H9 (cell line): ENCODE results near the gene ANO10. TPM values are rescaled to one million over a fixed set of nuclear protein-coding genes. Genes with fewer than 3 reads are reported as not detected.

Experiments
- DNase-seq: peaks from one replicate; pipeline ENCODE4 v3.0.0-alpha.2; 2017
- H2AFZ ChIP-seq: one replicate; pipeline ENCODE4 v1.6.1; 2013; ENCODE audit warnings: mild to moderate bottlenecking, low read length, control low read depth, moderate library complexity
- H2AK5ac ChIP-seq: 2 replicates; pipeline ENCODE4 v1.6.1; 2013; ENCODE audit warnings: low read length, control low read depth, mixed read lengths; ENCODE audit not compliant: insufficient read length
- H2BK120ac ChIP-seq: one replicate; pipeline ENCODE4 v1.6.1; 2013; ENCODE audit warnings: low read depth, mild to moderate bottlenecking, low read length, control low read depth, inconsistent platforms; ENCODE audit not compliant: poor library complexity, severe bottlenecking
- H2BK12ac ChIP-seq: 2 replicates; pipeline ENCODE4 v1.6.1; 2013; ENCODE audit warnings: low read length, control low read depth, mixed read lengths, low read depth; ENCODE audit not compliant: insufficient read length
- H2BK15ac ChIP-seq: 2 replicates; pipeline ENCODE4 v1.6.1; 2013; ENCODE audit warnings: low read depth, low read length, control low read depth
- H2BK20ac ChIP-seq: one replicate; pipeline ENCODE4 v1.6.1; 2013; ENCODE audit warnings: low read depth, mild to moderate bottlenecking, low read length, control low read depth, inconsistent platforms; ENCODE audit not compliant: poor library complexity, severe bottlenecking
- H2BK5ac ChIP-seq: 2 replicates; pipeline ENCODE4 v1.6.1; 2013; ENCODE audit warnings: low read length, control low read depth, mixed read lengths; ENCODE audit not compliant: insufficient read length
- H3K14ac ChIP-seq: 2 replicates; pipeline ENCODE4 v1.6.1; 2013; ENCODE audit warnings: low read length, control low read depth; ENCODE audit not compliant: insufficient read depth
- H3K18ac ChIP-seq: 2 replicates; pipeline ENCODE4 v1.6.1; 2013; ENCODE audit warnings: low read depth, mild to moderate bottlenecking, mixed read lengths, low read length, control low read depth; ENCODE audit not compliant: insufficient read length
- H3K23ac ChIP-seq: 2 replicates; pipeline ENCODE4 v1.6.1; 2013; ENCODE audit warnings: low read length, control low read depth, mixed read lengths, low read depth; ENCODE audit not compliant: insufficient read length
- H3K23me2 ChIP-seq: 2 replicates; pipeline ENCODE4 v1.6.1; 2013; ENCODE audit warnings: low read depth, mild to moderate bottlenecking, mixed read lengths, low read length, control low read depth; ENCODE audit not compliant: insufficient read length, poor library complexity, severe bottlenecking
- H3K27ac ChIP-seq: 2 replicates; pipeline ENCODE4 v1.5.1; 2013; ENCODE audit warnings: low read length, control low read depth, mixed read lengths, low read depth; ENCODE audit not compliant: insufficient read length
- H3K27me3 ChIP-seq: 2 replicates; pipeline ENCODE4 v1.6.1; 2013; ENCODE audit warnings: low read length, control low read depth, inconsistent platforms; ENCODE audit not compliant: insufficient read depth
- H3K4ac ChIP-seq: 2 replicates; pipeline ENCODE4 v1.6.1; 2013; ENCODE audit warnings: low read depth, mild to moderate bottlenecking, control low read depth, inconsistent platforms, low read length, moderate library complexity
- H3K4me1 ChIP-seq: 2 replicates; pipeline ENCODE4 v1.6.1; 2013; ENCODE audit warnings: low read length, control low read depth, inconsistent platforms; ENCODE audit not compliant: insufficient read depth
- H3K4me2 ChIP-seq: 2 replicates; pipeline ENCODE4 v1.6.1; 2013; ENCODE audit warnings: low read length, control low read depth, mixed read lengths; ENCODE audit not compliant: insufficient read length, insufficient read depth
- H3K56ac ChIP-seq: 2 replicates; pipeline ENCODE4 v1.6.1; 2013; ENCODE audit warnings: low read depth, mild to moderate bottlenecking, mixed read lengths, low read length, control low read depth; ENCODE audit not compliant: insufficient read length
- H3K79me1 ChIP-seq: 2 replicates; pipeline ENCODE4 v1.6.1; 2013; ENCODE audit warnings: low read depth, mild to moderate bottlenecking, moderate library complexity, low read length, control low read depth, inconsistent platforms; ENCODE audit not compliant: insufficient read depth, poor library complexity, severe bottlenecking
- H3K79me2 ChIP-seq: 2 replicates; pipeline ENCODE4 v1.6.1; 2013; ENCODE audit warnings: low read length, control low read depth, inconsistent platforms; ENCODE audit not compliant: insufficient read depth
- H3K9ac ChIP-seq: 2 replicates; pipeline ENCODE4 v1.6.1; 2013; ENCODE audit warnings: low read length, control low read depth, mixed read lengths; ENCODE audit not compliant: insufficient read length; ENCODE audit errors: extremely low read depth
- H3K9me3 ChIP-seq: one replicate; pipeline ENCODE4 v1.6.1; 2013; ENCODE audit warnings: low read depth, low read length, inconsistent platforms; ENCODE audit not compliant: control insufficient read depth
- H3T11ph ChIP-seq: one replicate; pipeline ENCODE4 v1.6.1; 2013; ENCODE audit warnings: mild to moderate bottlenecking, low read length, control low read depth, inconsistent platforms
- H4K20me1 ChIP-seq: one replicate; pipeline ENCODE4 v1.6.1; 2013; ENCODE audit not compliant: control insufficient read depth, insufficient read length, insufficient read depth
- H4K5ac ChIP-seq: 2 replicates; pipeline ENCODE4 v1.6.1; 2013; ENCODE audit warnings: low read depth, mild to moderate bottlenecking, mixed read lengths, low read length, control low read depth; ENCODE audit not compliant: insufficient read length
- H4K8ac ChIP-seq: replicated peaks from 2 replicates; pipeline ENCODE4 v1.6.1; 2013; ENCODE audit warnings: low read length, control low read depth, mixed read lengths, low read depth; ENCODE audit not compliant: insufficient read length
- H4K91ac ChIP-seq: 2 replicates; pipeline ENCODE4 v1.6.1; 2013; ENCODE audit warnings: low read depth, mild to moderate bottlenecking, moderate library complexity, mixed read lengths, low read length, control low read depth; ENCODE audit not compliant: insufficient read length
- H3K27ac Mint-ChIP-seq, 3 experiments: 2 replicates in 2 of 3; 3 replicates in 1 of 3; pipeline ENCODE4 v1.8.0; 2020 to 2021; ENCODE audit warnings: mixed read lengths in 3 of 3, mild to moderate bottlenecking in 1 of 3, moderate library complexity in 1 of 3
- H3K27me3 Mint-ChIP-seq: 2 replicates; pipeline ENCODE4 v1.8.0; 2021; ENCODE audit warnings: low read depth, mild to moderate bottlenecking, moderate library complexity, mixed read lengths
- H3K36me3 Mint-ChIP-seq, 3 experiments: 2 replicates in 2 of 3; 3 replicates in 1 of 3; pipeline ENCODE4 v1.8.0; 2020 to 2021; ENCODE audit warnings: low read depth in 3 of 3, mixed read lengths in 3 of 3; ENCODE audit not compliant: insufficient read depth in 1 of 3
- H3K4me1 Mint-ChIP-seq, 2 experiments: 2 replicates each; pipeline ENCODE4 v1.8.0; 2020; ENCODE audit warnings: mixed read lengths in 2 of 2
- H3K4me3 Mint-ChIP-seq, 2 experiments: 2 replicates in 1 of 2; 3 replicates in 1 of 2; pipeline ENCODE4 v1.8.0; 2020 to 2021; ENCODE audit warnings: mild to moderate bottlenecking in 2 of 2, mixed read lengths in 2 of 2, moderate library complexity in 1 of 2
- H3K9me3 Mint-ChIP-seq, 2 experiments: 2 replicates in 1 of 2; 3 replicates in 1 of 2; pipeline ENCODE4 v1.8.0; 2020; ENCODE audit warnings: mild to moderate bottlenecking in 2 of 2, mixed read lengths in 2 of 2, moderate library complexity in 1 of 2
- WGBS: extraction: QIAGEN DNeasy Blood & Tissue Kit; methylation state at CpG from one replicate; pipeline ENCODE4 v1.1.7; 2013; ENCODE audit warnings: missing lambda C conversion rate, low lambda C conversion rate, mixed read lengths; ENCODE audit not compliant: insufficient read length; ENCODE audit errors: extremely low coverage; 5-methylcytosine and 5-hydroxymethylcytosine counted together
- total RNA-seq: library from RNA; stranded (reverse); gene quantifications from 2 replicates; pipeline ENCODE4 v1.2.1, GENCODE V29; 2021
- TF ChIP-seq, protein P1 (sequence below): fragments of 200-600 bp; sonication (generic); conservative IDR thresholded peaks from 3 replicates; pipeline ENCODE4 v1.8.0; 2021; ENCODE audit warnings: antibody characterized with exemption, mild to moderate bottlenecking

Gene ANO10
- total RNA-seq, 1 experiment from 2014 or later: 38.7 TPM

DNA sequence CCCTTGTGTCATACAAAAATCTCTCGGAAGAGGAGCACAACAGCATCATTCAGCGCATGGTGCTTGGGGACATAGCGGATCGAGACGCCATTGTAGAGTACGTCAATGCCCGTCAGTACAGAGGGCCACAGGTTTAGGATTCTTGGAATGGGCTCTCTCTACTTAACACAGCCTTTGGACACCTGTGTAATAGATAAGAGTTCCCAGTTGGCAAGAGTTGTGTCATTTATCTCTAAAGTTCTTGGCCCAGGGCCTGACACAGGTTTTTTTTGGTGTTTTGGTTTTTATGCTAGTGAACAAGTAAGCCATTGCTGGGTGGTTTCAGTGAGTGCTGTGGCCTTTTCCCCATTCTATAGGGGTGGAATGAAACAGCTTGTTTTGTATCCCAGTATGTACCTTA is 281.4 kb downstream of the ANO10 start:
- TF ChIP-seq, protein P1, sequence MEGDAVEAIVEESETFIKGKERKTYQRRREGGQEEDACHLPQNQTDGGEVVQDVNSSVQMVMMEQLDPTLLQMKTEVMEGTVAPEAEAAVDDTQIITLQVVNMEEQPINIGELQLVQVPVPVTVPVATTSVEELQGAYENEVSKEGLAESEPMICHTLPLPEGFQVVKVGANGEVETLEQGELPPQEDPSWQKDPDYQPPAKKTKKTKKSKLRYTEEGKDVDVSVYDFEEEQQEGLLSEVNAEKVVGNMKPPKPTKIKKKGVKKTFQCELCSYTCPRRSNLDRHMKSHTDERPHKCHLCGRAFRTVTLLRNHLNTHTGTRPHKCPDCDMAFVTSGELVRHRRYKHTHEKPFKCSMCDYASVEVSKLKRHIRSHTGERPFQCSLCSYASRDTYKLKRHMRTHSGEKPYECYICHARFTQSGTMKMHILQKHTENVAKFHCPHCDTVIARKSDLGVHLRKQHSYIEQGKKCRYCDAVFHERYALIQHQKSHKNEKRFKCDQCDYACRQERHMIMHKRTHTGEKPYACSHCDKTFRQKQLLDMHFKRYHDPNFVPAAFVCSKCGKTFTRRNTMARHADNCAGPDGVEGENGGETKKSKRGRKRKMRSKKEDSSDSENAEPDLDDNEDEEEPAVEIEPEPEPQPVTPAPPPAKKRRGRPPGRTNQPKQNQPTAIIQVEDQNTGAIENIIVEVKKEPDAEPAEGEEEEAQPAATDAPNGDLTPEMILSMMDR: no peak
- Mint-ChIP-seq H3K27me3 (no peaks in the 10 kb centered on the region; the same call in 1 of the 2 replicates), H3K27ac (no peak overlapping the region), H3K4me3 (no peak overlapping the region), H3K36me3 (peaks cover 42 to 77% (median 61%) of the 10 kb centered on the region in 3 experiments), H3K4me1 (peaks cover 18 to 28% of the 10 kb centered on the region in 2 experiments), H3K9me3 (peaks cover 27 to 34% of the 10 kb centered on the region in 2 experiments)
- Histone ChIP-seq H3K18ac (no peak overlapping the region), H3K4me1 (no peaks in the 10 kb centered on the region; the same call in 1 of the 2 replicates), H2BK12ac (no peak overlapping the region), H3K79me1 (no peaks in the 10 kb centered on the region), H2BK5ac (no peak overlapping the region), H3K9ac (no peak overlapping the region), H4K5ac (no peak overlapping the region), H3K14ac (no peak overlapping the region), H2AFZ (no peak overlapping the region), H4K20me1 (no peaks in the 10 kb centered on the region), H2AK5ac (no peak overlapping the region), H2BK20ac (no peak overlapping the region), H3K23ac (no peak overlapping the region), H3K27me3 (no peaks in the 10 kb centered on the region), H2BK15ac (no peak overlapping the region), H3K4me2 (no peak overlapping the region), H3K23me2 (no peaks in the 10 kb centered on the region), H2BK120ac (no peak overlapping the region), H4K91ac (no peak overlapping the region), H4K8ac (no peak overlapping the region), H3K9me3 (peaks cover 14% of the 10 kb centered on the region), H3K27ac (no peak overlapping the region), H3K56ac (no peak overlapping the region), H3T11ph (no peak overlapping the region), H3K4ac (no peak overlapping the region), H3K79me2 (no peaks in the 10 kb centered on the region)
- no peak for DNase-seq
- no CpG with 5 or more reads among the region's 7 CpGs for WGBS
